ENCODE data around the gene ZNF804A.

DNA sequence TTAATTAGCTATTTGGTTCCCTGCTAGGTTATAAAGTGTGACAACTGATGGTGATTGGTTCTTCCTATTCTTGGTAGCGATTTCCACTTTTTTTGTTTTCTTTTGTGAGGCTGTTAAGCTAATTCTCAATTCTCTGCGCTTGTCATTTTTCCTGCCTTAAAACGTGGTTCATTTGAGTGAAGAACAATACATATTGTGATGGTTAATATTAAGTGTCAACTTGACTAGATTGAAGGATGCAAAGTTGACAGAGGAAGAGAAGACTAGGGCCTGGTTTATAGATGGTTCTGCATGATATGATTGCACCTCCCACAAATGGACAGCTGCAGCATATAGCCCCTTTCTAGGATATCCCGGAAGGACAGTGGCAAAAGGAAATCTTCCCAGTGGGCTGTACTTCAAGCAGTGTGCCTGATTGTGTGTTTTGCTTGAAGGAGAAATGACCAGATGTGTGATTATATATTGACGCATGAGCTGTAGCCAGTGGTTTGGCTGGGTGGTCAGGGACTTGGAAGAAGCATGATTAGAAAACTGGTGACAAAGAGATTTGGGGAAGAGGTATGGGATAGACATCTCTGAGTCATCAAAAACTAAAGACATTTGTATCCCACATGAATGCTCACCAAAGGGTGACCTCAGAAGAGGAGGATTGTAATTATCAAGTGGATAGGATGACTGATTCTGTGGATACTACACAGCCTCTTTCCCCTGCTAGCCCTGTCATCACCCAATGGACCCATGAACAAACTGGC is 39.4 kb upstream of the ZNF804A start:
- TF ChIP-seq, protein P1, sequence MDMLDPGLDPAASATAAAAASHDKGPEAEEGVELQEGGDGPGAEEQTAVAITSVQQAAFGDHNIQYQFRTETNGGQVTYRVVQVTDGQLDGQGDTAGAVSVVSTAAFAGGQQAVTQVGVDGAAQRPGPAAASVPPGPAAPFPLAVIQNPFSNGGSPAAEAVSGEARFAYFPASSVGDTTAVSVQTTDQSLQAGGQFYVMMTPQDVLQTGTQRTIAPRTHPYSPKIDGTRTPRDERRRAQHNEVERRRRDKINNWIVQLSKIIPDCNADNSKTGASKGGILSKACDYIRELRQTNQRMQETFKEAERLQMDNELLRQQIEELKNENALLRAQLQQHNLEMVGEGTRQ (IDR thresholded peaks at IDR 0.05; ENCODE audit: low read length), result no peak
- TF ChIP-seq JUN (IDR thresholded peaks at IDR 0.05; ENCODE audit: low read depth, low read length) (no peak), RAD21 (IDR thresholded peaks at IDR 0.05 in 1 of 2, conservative IDR thresholded peaks at IDR 0.05 in 1 of 2; ENCODE audit: low read depth in 2 of 2, low read length in 2 of 2) (no peak), YY1 (IDR thresholded peaks at IDR 0.05; ENCODE audit: low read depth, low read length) (no peak), ZNF274 (IDR thresholded peaks at IDR 0.05; ENCODE audit: borderline replicate concordance, extremely low read depth, low read length) (no peak), EP300 (IDR thresholded peaks at IDR 0.05; ENCODE audit: borderline replicate concordance in 1 of 2, low read depth in 2 of 2, low read length in 2 of 2) (no peak), TBP (IDR thresholded peaks at IDR 0.05; ENCODE audit: low read depth, low read length) (no peak), RFX5 (IDR thresholded peaks at IDR 0.05; ENCODE audit: borderline replicate concordance, low read depth, low read length) (no peak)
- TF ChIP-seq, protein P2, sequence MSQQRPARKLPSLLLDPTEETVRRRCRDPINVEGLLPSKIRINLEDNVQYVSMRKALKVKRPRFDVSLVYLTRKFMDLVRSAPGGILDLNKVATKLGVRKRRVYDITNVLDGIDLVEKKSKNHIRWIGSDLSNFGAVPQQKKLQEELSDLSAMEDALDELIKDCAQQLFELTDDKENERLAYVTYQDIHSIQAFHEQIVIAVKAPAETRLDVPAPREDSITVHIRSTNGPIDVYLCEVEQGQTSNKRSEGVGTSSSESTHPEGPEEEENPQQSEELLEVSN (IDR thresholded peaks at IDR 0.05), result no peak
- TF ChIP-seq, protein P3, sequence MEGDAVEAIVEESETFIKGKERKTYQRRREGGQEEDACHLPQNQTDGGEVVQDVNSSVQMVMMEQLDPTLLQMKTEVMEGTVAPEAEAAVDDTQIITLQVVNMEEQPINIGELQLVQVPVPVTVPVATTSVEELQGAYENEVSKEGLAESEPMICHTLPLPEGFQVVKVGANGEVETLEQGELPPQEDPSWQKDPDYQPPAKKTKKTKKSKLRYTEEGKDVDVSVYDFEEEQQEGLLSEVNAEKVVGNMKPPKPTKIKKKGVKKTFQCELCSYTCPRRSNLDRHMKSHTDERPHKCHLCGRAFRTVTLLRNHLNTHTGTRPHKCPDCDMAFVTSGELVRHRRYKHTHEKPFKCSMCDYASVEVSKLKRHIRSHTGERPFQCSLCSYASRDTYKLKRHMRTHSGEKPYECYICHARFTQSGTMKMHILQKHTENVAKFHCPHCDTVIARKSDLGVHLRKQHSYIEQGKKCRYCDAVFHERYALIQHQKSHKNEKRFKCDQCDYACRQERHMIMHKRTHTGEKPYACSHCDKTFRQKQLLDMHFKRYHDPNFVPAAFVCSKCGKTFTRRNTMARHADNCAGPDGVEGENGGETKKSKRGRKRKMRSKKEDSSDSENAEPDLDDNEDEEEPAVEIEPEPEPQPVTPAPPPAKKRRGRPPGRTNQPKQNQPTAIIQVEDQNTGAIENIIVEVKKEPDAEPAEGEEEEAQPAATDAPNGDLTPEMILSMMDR (IDR thresholded peaks at IDR 0.05; ENCODE audit: control extremely low read depth in 1 of 3, insufficient read depth in 1 of 3, low read depth in 1 of 3, low read length in 3 of 3), result no peak
- TF ChIP-seq, protein P4, sequence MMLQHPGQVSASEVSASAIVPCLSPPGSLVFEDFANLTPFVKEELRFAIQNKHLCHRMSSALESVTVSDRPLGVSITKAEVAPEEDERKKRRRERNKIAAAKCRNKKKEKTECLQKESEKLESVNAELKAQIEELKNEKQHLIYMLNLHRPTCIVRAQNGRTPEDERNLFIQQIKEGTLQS (IDR thresholded peaks at IDR 0.05; ENCODE audit: insufficient read depth, low read depth, low read length), result no peak

All from H1 (cell line).